Thyroid gland (tissue), 4 donors: Measurements from ENCODE around the gene MLH3.

Experiments used
- CTCF ChIP-seq, 6 experiments: fragments of 200-600 bp in 3 of 6; fragments of 450-650 bp in 3 of 6; sonication (generic) in 3 of 6; IDR thresholded peaks; one replicate each; pipeline ENCODE4 v1.5.1; 2016 to 2019; ENCODE audit warnings: antibody characterized with exemption in 6 of 6, mild to moderate bottlenecking in 2 of 6, inconsistent platforms in 1 of 6, moderate library complexity in 1 of 6
- POLR2A ChIP-seq, 2 donors: fragments of 450-650 bp; IDR thresholded peaks; one replicate each; pipeline ENCODE4 v1.6.1; 2017; ENCODE audit warnings: antibody characterized with exemption in 2 of 2, mild to moderate bottlenecking in 2 of 2, moderate library complexity in 1 of 2

- TF ChIP-seq CTCF (IDR thresholded peaks at IDR 0.05) (no peak), POLR2A (IDR thresholded peaks at IDR 0.05) (no peak)
Measured at GRCh38 chr14:75060420-75060819, 9.2 kb upstream of the MLH3 start.
